Endothelial cell of umbilical vein (primary cell): ENCODE data around the gene PKP4.

Source experiments
- EZH2 ChIP-seq: IDR thresholded peaks from 2 replicates; pipeline ENCODE4 v1.6.1; 2012; ENCODE audit warnings: borderline replicate concordance, low read depth, mild to moderate bottlenecking, moderate library complexity, low read length, inconsistent platforms; ENCODE audit not compliant: severe bottlenecking
- POLR2AphosphoS5 ChIP-seq: IDR thresholded peaks from 2 replicates; pipeline ENCODE4 v1.6.1; 2012; ENCODE audit warnings: low read depth, mild to moderate bottlenecking, control low read depth, low read length, moderate library complexity; ENCODE audit not compliant: insufficient read depth
- TF ChIP-seq, protein P1 (sequence below), 2 donors: IDR thresholded peaks; 1 replicate in 1 of 2; 2 replicates in 1 of 2; pipeline ENCODE4 v1.5.1; 2011; ENCODE audit warnings: low read length in 2 of 2, mild to moderate bottlenecking in 2 of 2, moderate library complexity in 2 of 2, control low read depth in 1 of 2, inconsistent platforms in 1 of 2, low read depth in 1 of 2; ENCODE audit not compliant: insufficient read depth in 1 of 2; ENCODE audit errors: extremely low read depth in 1 of 2
- TF ChIP-seq, protein P2 (sequence below): IDR thresholded peaks from 2 replicates; pipeline ENCODE4 v1.6.1; 2011; ENCODE audit not compliant: insufficient read depth, insufficient read length

DNA sequence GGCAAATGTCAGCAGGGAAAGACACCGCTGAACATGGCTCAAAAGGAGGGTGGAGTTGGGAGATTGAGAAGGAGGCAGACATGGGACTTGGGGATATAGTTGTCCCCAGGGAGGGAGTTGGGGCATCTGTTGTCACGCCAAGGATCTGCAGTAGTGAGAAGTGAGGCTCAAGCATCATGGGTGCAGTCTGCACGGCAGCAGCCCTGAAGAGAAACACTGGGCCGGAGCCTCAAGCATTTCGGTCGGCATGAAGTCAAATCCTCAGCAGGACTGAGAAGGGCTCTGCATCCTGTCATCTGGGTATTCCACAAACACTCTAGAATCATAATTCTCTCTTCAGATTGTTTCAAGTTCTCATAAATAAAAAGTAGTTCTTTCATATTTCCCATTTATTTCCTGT is 205.7 kb downstream of the PKP4 start:
- TF ChIP-seq, protein P1, sequence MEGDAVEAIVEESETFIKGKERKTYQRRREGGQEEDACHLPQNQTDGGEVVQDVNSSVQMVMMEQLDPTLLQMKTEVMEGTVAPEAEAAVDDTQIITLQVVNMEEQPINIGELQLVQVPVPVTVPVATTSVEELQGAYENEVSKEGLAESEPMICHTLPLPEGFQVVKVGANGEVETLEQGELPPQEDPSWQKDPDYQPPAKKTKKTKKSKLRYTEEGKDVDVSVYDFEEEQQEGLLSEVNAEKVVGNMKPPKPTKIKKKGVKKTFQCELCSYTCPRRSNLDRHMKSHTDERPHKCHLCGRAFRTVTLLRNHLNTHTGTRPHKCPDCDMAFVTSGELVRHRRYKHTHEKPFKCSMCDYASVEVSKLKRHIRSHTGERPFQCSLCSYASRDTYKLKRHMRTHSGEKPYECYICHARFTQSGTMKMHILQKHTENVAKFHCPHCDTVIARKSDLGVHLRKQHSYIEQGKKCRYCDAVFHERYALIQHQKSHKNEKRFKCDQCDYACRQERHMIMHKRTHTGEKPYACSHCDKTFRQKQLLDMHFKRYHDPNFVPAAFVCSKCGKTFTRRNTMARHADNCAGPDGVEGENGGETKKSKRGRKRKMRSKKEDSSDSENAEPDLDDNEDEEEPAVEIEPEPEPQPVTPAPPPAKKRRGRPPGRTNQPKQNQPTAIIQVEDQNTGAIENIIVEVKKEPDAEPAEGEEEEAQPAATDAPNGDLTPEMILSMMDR (IDR thresholded peaks at IDR 0.05; ENCODE audit: extremely low read depth in 1 of 2, insufficient read depth in 1 of 2, low read depth in 1 of 2, low read length in 2 of 2), result no peak
- TF ChIP-seq, protein P2, sequence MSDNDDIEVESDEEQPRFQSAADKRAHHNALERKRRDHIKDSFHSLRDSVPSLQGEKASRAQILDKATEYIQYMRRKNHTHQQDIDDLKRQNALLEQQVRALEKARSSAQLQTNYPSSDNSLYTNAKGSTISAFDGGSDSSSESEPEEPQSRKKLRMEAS, result no peak
- no peak for TF ChIP-seq EZH2
- no peak for TF ChIP-seq POLR2AphosphoS5
